Activated CD4-positive, alpha-beta memory T cell treated with anti-CD3 and anti-CD28 coated beads for 36 hours (primary cell): ENCODE data around the gene ETNK1. TPM values are rescaled to one million over a fixed set of nuclear protein-coding genes. Genes with fewer than 3 reads are reported as not detected.

Experiments used
- CTCF ChIA-PET: fragments of 350-600 bp; sonication (Branson Sonifier 250); formaldehyde crosslinking; loops from one replicate; lab custom pipeline; 2021; ENCODE audit warnings: antibody characterized with exemption, inconsistent platforms; lab: Charles Lee
- POLR2A ChIA-PET: fragments of 350-600 bp; sonication (Branson Sonifier 250); formaldehyde crosslinking; loops from one replicate; lab custom pipeline; 2021; ENCODE audit warnings: antibody characterized with exemption; lab: Charles Lee
- DNase-seq: peaks from one replicate; pipeline ENCODE4 v3.0.0-alpha.2; 2020
- H3K27ac Mint-ChIP-seq: one replicate; pipeline ENCODE4 v1.8.0; 2021; ENCODE audit warnings: mixed read lengths
- H3K27me3 Mint-ChIP-seq: one replicate; pipeline ENCODE4 v1.8.0; 2021; ENCODE audit warnings: mixed read lengths
- H3K36me3 Mint-ChIP-seq: one replicate; pipeline ENCODE4 v1.8.0; 2021; ENCODE audit warnings: mixed read lengths
- H3K4me1 Mint-ChIP-seq: one replicate; pipeline ENCODE4 v1.8.0; 2021; ENCODE audit warnings: low read depth, mixed read lengths
- H3K4me3 Mint-ChIP-seq: one replicate; pipeline ENCODE4 v1.8.0; 2021; ENCODE audit warnings: mild to moderate bottlenecking, mixed read lengths
- H3K9me3 Mint-ChIP-seq: one replicate; pipeline ENCODE4 v1.8.0; 2021; ENCODE audit warnings: mixed read lengths
- intact Hi-C: fragments of 100-400 bp; cut with micrococcal nuclease; formaldehyde crosslinking; loops from one replicate; pipeline ENCODE4 v1.15.1; 2023
- total RNA-seq, 2 experiments: library from RNA; stranded (reverse); gene quantifications; one replicate each; pipeline ENCODE4 v1.2.3, GENCODE V29; 2021

The ETNK1 gene
- total RNA-seq, 2 experiments from 2014 or later = 59.0 to 61.0 TPM

- no peaks in the 10 kb centered on the region for H3K4me1 Mint-ChIP-seq
- intact Hi-C loops = no loop called here
- no peak overlapping the region for H3K27ac Mint-ChIP-seq
- no peak for DNase-seq
- peaks cover 10% of the 10 kb centered on the region for H3K36me3 Mint-ChIP-seq
- ChIA-PET CTCF (interaction anchor here (1.1 kb wide), 1 partner anchor 207 kb away, joined by 3 read pairs; no protein-coding TSS in a partner anchor), POLR2A (no interaction called here)
- no peak overlapping the region for H3K4me3 Mint-ChIP-seq
- H3K9me3 Mint-ChIP-seq = no peaks in the 10 kb centered on the region
- H3K27me3 Mint-ChIP-seq = no peaks in the 10 kb centered on the region
These were observed 42.2 kb downstream of the ETNK1 start for GRCh38 chr12:22667122-22667521.

GRCh38 chr12:22668441-22668840 is 43.5 kb downstream of the ETNK1 start:
- intact Hi-C loops = no loop called here
- H3K27ac Mint-ChIP-seq = no peak overlapping the region
- H3K27me3 Mint-ChIP-seq = no peaks in the 10 kb centered on the region
- no peaks in the 10 kb centered on the region for H3K4me1 Mint-ChIP-seq
- ChIA-PET CTCF (interaction anchor here (0.6 to 1.3 kb wide), 3 partner anchors 13 to 139 kb away, joined by 3 to 4 read pairs (median 3); no protein-coding TSS in a partner anchor), POLR2A (no interaction called here)
- H3K36me3 Mint-ChIP-seq = peaks cover 13% of the 10 kb centered on the region
- no peaks in the 10 kb centered on the region for H3K9me3 Mint-ChIP-seq
- H3K4me3 Mint-ChIP-seq = no peak overlapping the region
- no peak for DNase-seq

GRCh38 chr12:22670762-22671161 is 45.8 kb downstream of the ETNK1 start:
- Mint-ChIP-seq H3K27me3 (no peaks in the 10 kb centered on the region), H3K36me3 (peaks cover 22% of the 10 kb centered on the region), H3K27ac (no peak overlapping the region), H3K9me3 (no peaks in the 10 kb centered on the region), H3K4me1 (no peaks in the 10 kb centered on the region), H3K4me3 (no peak overlapping the region)
- intact Hi-C loops = loop anchor here (1.0 kb wide), 1 partner anchor 141 kb away; no protein-coding TSS in a partner anchor
- ChIA-PET POLR2A (interaction anchor here (1.0 kb wide), 1 partner anchor 13 kb away, joined by 3 read pairs; no protein-coding TSS in a partner anchor), CTCF (interaction anchor here (0.7 to 5.6 kb wide), 12 partner anchors 12 to 212 kb away, joined by 3 to 31 read pairs (median 4); partner anchors contain the start of genes C2CD5 and ETNK1)
- DNase-seq = no peak

GRCh38 chr12:22672951-22673350 is 48.0 kb downstream of the ETNK1 start:
- peaks cover 36% of the 10 kb centered on the region for H3K36me3 Mint-ChIP-seq
- POLR2A ChIA-PET = no interaction called here
- intact Hi-C loops = no loop called here
- H3K27me3 Mint-ChIP-seq = no peaks in the 10 kb centered on the region
- H3K27ac Mint-ChIP-seq = no peak overlapping the region
- H3K9me3 Mint-ChIP-seq = peaks cover 9% of the 10 kb centered on the region
- DNase-seq = no peak
- no peak overlapping the region for H3K4me3 Mint-ChIP-seq
- H3K4me1 Mint-ChIP-seq = no peaks in the 10 kb centered on the region
- CTCF ChIA-PET = interaction anchor here (0.6 to 5.6 kb wide), 2 partner anchors 10 to 137 kb away, joined by 3 to 31 read pairs; no protein-coding TSS in a partner anchor

GRCh38 chr12:22677781-22678574 is 53.0 kb downstream of the ETNK1 start:
- ChIA-PET CTCF (no interaction called here), POLR2A (no interaction called here)
- H3K9me3 Mint-ChIP-seq = peaks cover 9% of the 10 kb centered on the region
- DNase-seq = no peak
- no peak overlapping the region for H3K27ac Mint-ChIP-seq
- no peak overlapping the region for H3K4me3 Mint-ChIP-seq
- H3K27me3 Mint-ChIP-seq = no peaks in the 10 kb centered on the region
- peaks cover 45% of the 10 kb centered on the region for H3K36me3 Mint-ChIP-seq
- intact Hi-C loops = no loop called here
- no peaks in the 10 kb centered on the region for H3K4me1 Mint-ChIP-seq

- DNase-seq = no peak
- POLR2A ChIA-PET = interaction anchor here (0.6 kb wide), 1 partner anchor 10 kb away, joined by 3 read pairs; no protein-coding TSS in a partner anchor
- Mint-ChIP-seq H3K27ac (no peak overlapping the region), H3K36me3 (peaks cover 37% of the 10 kb centered on the region), H3K27me3 (no peaks in the 10 kb centered on the region), H3K9me3 (no peaks in the 10 kb centered on the region), H3K4me1 (peaks cover 13% of the 10 kb centered on the region), H3K4me3 (no peak overlapping the region)
- intact Hi-C loops = no loop called here
- CTCF ChIA-PET = interaction anchor here (0.8 to 4.2 kb wide), 3 partner anchors 10 to 55 kb away, joined by 3 to 31 read pairs (median 3); no protein-coding TSS in a partner anchor
These were observed 57.7 kb downstream of the ETNK1 start for GRCh38 chr12:22682663-22683062.

DNA sequence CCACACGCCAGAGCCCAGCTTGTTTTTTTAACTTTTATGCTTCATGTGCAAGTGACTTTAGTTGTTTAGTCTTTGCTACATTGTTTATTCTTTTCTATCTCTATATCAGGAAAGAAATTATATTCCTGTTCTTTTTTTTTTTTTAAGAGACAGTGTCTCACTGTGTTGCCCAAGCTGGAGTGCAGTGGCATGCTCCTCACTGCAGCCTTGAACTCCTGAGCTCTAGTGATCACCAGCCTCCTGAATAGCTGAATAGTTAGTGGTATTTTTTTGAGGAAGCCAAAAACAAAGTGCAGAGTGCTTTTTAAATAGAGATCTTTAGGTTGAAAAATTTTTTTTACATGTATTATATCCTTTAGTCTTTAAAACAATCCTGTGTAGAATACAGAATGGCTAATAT is 58.2 kb downstream of the ETNK1 start:
- no peak for DNase-seq
- intact Hi-C loops = no loop called here
- Mint-ChIP-seq H3K4me1 (peaks cover 15% of the 10 kb centered on the region), H3K27ac (no peak overlapping the region), H3K27me3 (no peaks in the 10 kb centered on the region), H3K9me3 (no peaks in the 10 kb centered on the region), H3K36me3 (peaks cover 34% of the 10 kb centered on the region), H3K4me3 (no peak overlapping the region)
- ChIA-PET CTCF (interaction anchor here (0.8 to 4.2 kb wide), 3 partner anchors 11 to 55 kb away, joined by 3 to 31 read pairs (median 3); no protein-coding TSS in a partner anchor), POLR2A (interaction anchor here (0.6 kb wide), 1 partner anchor 9 kb away, joined by 3 read pairs; no protein-coding TSS in a partner anchor)

DNA sequence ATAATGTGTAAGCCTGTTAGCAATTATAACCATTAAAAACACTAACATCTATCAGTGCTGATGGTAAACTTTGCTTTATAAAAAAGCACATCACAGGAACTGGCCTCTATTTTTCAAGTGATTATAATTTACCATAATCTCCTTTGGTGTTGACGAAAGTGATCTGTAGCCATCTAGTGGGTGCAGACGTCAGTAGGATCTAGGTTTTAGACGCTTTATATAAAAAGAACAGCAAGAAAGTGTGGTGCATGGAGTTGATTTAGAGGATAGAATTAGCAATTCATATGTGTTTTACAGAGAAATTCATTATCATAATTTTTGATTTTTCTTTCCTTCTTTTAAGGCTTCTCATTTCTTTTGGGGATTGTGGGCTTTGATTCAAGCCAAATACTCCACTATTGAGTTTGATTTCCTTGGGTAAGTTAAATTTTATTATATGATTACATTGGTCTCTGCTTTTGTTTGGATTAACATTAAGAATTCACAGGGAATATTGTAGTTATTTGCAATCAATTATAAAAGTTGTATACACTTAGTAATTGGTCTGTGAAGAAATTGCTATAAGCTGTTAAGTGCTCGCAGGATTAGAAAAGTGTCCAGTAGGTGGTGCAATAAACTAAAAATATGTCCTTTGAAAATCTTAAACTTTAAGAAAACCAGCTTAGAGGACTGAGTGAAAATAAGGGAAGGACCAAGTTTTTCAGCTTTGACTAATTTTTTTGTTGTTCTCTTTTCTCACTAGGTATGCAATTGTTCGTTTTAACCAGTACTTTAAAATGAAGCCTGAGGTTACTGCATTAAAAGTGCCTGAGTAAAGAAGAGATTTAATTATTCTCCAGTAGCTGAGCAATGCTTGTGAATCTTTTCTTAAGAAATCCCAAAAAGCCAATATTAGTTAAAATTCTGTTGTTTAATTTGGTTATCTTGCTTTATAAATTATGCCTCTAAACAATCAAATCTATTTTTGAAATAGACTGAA is 59.5 kb downstream of the ETNK1 start:
- Mint-ChIP-seq H3K27ac (no peak overlapping the region), H3K4me3 (no peak overlapping the region), H3K4me1 (peaks cover 15% of the 10 kb centered on the region), H3K9me3 (no peaks in the 10 kb centered on the region), H3K27me3 (no peaks in the 10 kb centered on the region), H3K36me3 (peaks cover 21% of the 10 kb centered on the region)
- ChIA-PET POLR2A (no interaction called here), CTCF (interaction anchor here (0.6 to 4.2 kb wide), 14 partner anchors 12 to 1086 kb away, joined by 3 to 31 read pairs (median 3); no protein-coding TSS in a partner anchor)
- DNase-seq = no peak
- intact Hi-C loops = no loop called here

DNA sequence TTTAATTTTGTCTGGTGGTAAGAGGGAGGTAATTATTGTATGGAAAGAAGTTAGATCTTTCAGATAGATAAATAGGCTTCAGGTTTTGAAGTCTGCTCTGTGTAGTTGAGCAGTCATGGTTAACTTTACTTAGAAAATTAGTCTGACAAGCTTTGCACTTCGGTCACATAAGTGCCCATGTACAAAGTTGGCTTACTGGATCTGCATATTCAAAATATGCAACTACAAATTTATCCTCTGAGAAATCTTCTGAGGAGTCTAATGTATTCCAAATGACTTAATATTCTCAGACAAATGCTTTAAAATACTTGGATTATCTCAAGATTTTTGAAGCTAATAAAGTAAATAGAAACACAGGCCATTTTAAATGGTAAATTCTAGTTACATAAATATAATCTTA is 61.2 kb downstream of the ETNK1 start:
- no peaks in the 10 kb centered on the region for H3K9me3 Mint-ChIP-seq
- ChIA-PET POLR2A (no interaction called here), CTCF (interaction anchor here (1.3 kb wide), 1 partner anchor 139 kb away, joined by 3 read pairs; no protein-coding TSS in a partner anchor)
- no peak overlapping the region for H3K27ac Mint-ChIP-seq
- no peak overlapping the region for H3K4me3 Mint-ChIP-seq
- peaks cover 21% of the 10 kb centered on the region for H3K36me3 Mint-ChIP-seq
- H3K27me3 Mint-ChIP-seq = no peaks in the 10 kb centered on the region
- no peak for DNase-seq
- intact Hi-C loops = no loop called here
- peaks cover 15% of the 10 kb centered on the region for H3K4me1 Mint-ChIP-seq

- Mint-ChIP-seq H3K27ac (no peak overlapping the region), H3K9me3 (no peaks in the 10 kb centered on the region), H3K4me1 (peaks cover 15% of the 10 kb centered on the region), H3K4me3 (no peak overlapping the region), H3K36me3 (peaks cover 24% of the 10 kb centered on the region), H3K27me3 (no peaks in the 10 kb centered on the region)
- no peak for DNase-seq
- ChIA-PET CTCF (interaction anchor here (1.1 to 1.3 kb wide), 2 partner anchors 140 to 228 kb away, joined by 3 read pairs; no protein-coding TSS in a partner anchor), POLR2A (no interaction called here)
- intact Hi-C loops = no loop called here
These were observed 62.5 kb downstream of the ETNK1 start for GRCh38 chr12:22687361-22688076.

- H3K9me3 Mint-ChIP-seq = no peaks in the 10 kb centered on the region
- DNase-seq = no peak
- CTCF ChIA-PET = no interaction called here
- intact Hi-C loops = no loop called here
- H3K27ac Mint-ChIP-seq = no peak overlapping the region
- no peak overlapping the region for H3K4me3 Mint-ChIP-seq
- peaks cover 16% of the 10 kb centered on the region for H3K36me3 Mint-ChIP-seq
- peaks cover 15% of the 10 kb centered on the region for H3K4me1 Mint-ChIP-seq
- POLR2A ChIA-PET = no interaction called here
- no peaks in the 10 kb centered on the region for H3K27me3 Mint-ChIP-seq
These were observed 64.9 kb downstream of the ETNK1 start for GRCh38 chr12:22689876-22690275.
